GM21786 (cell line): Measurements from ENCODE around the gene PAX2.

ENCODE experiments used
- ATAC-seq: cut with Tn5 transposase; IDR thresholded peaks from one replicate; pipeline ENCODE4 v1.9.1; 2021; ENCODE audit not compliant: unreplicated experiment

Gene PAX2

GRCh38 chr10:100750291-100751210 lies 5.2 kb downstream of the PAX2 start:
- ATAC-seq: no peak

- no peak for ATAC-seq
Observed at GRCh38 chr10:100751211-100751933, 6.0 kb downstream of the PAX2 start.

- no peak for ATAC-seq
Observed at GRCh38 chr10:100755821-100756220, 10.4 kb downstream of the PAX2 start.

- no peak for ATAC-seq
Observed at GRCh38 chr10:100759331-100759730, 13.9 kb downstream of the PAX2 start.

GRCh38 chr10:100760726-100761125 lies 15.3 kb downstream of the PAX2 start:
- ATAC-seq: no peak

- no peak for ATAC-seq
Observed at GRCh38 chr10:100761191-100761590, 15.8 kb downstream of the PAX2 start.

GRCh38 chr10:100763043-100763747 lies 17.8 kb downstream of the PAX2 start:
- no peak for ATAC-seq

- no peak for ATAC-seq
Observed at GRCh38 chr10:100766693-100767421, 21.5 kb downstream of the PAX2 start.

- ATAC-seq: no peak
Observed at GRCh38 chr10:100767422-100767775, 22.0 kb downstream of the PAX2 start.

- no peak for ATAC-seq
Observed at GRCh38 chr10:100769481-100769880, 24.1 kb downstream of the PAX2 start.

GRCh38 chr10:100773646-100774045 lies 28.3 kb downstream of the PAX2 start:
- ATAC-seq: no peak

GRCh38 chr10:100774223-100774622 lies 28.8 kb downstream of the PAX2 start:
- ATAC-seq: no peak

- no peak for ATAC-seq
Observed at GRCh38 chr10:100774876-100775275, 29.5 kb downstream of the PAX2 start.

GRCh38 chr10:100775386-100775785 lies 30.0 kb downstream of the PAX2 start:
- ATAC-seq: no peak

- no peak for ATAC-seq
Observed at GRCh38 chr10:100775871-100776270, 30.5 kb downstream of the PAX2 start.

- ATAC-seq: no peak
Observed at GRCh38 chr10:100776671-100777070, 31.3 kb downstream of the PAX2 start.

GRCh38 chr10:100779329-100779728 lies 33.9 kb downstream of the PAX2 start:
- no peak for ATAC-seq

GRCh38 chr10:100780324-100780723 lies 34.9 kb downstream of the PAX2 start:
- ATAC-seq: no peak

- ATAC-seq: no peak
Observed at GRCh38 chr10:100781145-100781665, 35.8 kb downstream of the PAX2 start.

- ATAC-seq: no peak
Observed at GRCh38 chr10:100782461-100783244, 37.3 kb downstream of the PAX2 start.
